Measurements from ENCODE around the gene CYP2B6. TPM values are rescaled to one million over a fixed set of nuclear protein-coding genes. Genes with fewer than 3 reads are reported as not detected.

CYP2B6 gene
- total RNA-seq, 2 experiments from 2014 or later, result not detected

Other genes starting within 250 kb of the CYP2B6 start
- gene ACTMAP, start 240.8 kb upstream of the CYP2B6 start, total RNA-seq, result 10 to 100 TPM; 13.7 to 18.2 TPM
- 100 to 1,000 TPM; 176 to 193 TPM for gene SNRPA, start 240.1 kb upstream of the CYP2B6 start, total RNA-seq
- not detected for gene MIA, start 215.8 kb upstream of the CYP2B6 start, total RNA-seq
- gene RAB4B, start 213.0 kb upstream of the CYP2B6 start, total RNA-seq, result 10 to 100 TPM; 36.2 to 56.7 TPM
- 100 to 1,000 TPM; 101 to 105 TPM for gene EGLN2, start 192.1 kb upstream of the CYP2B6 start, total RNA-seq
- not detected for gene CYP2A6, start 140.8 kb upstream of the CYP2B6 start, total RNA-seq
- gene CYP2A7, start 109.1 kb upstream of the CYP2B6 start, total RNA-seq, result not detected
- not detected for gene CYP2A13, start 97.2 kb downstream of the CYP2B6 start, total RNA-seq
- gene CYP2F1, start 123.2 kb downstream of the CYP2B6 start, total RNA-seq, result not detected
- gene CYP2S1, start 201.9 kb downstream of the CYP2B6 start, total RNA-seq, result under 1 TPM in 1 of 2 experiments, not detected in 1; 0.19 TPM
- gene AXL, start 227.9 kb downstream of the CYP2B6 start, total RNA-seq, result under 1 TPM; 0.05 to 0.29 TPM

Measured in activated CD8-positive, alpha-beta memory T cell treated with anti-CD3 and anti-CD28 coated beads, Interleukin-2, amount 10 ng/mL, durations not matched to agents 7 days and 5 days (primary cell).